Neuron (in vitro differentiated cells): ENCODE results near the gene REC8.
A peak's percentile ranks its signal among the peaks of the same experiment; 100 is the strongest.

ENCODE experiments used
- H2AFZ ChIP-seq: one replicate; pipeline ENCODE4 v1.6.1; 2013; ENCODE audit warnings: low read depth, mild to moderate bottlenecking, inconsistent platforms, low read length, moderate library complexity
- H3K27me3 ChIP-seq: one replicate; pipeline ENCODE4 v1.6.1; 2013; ENCODE audit warnings: low read length; ENCODE audit not compliant: insufficient read depth
- H3K36me3 ChIP-seq: one replicate; pipeline ENCODE4 v1.6.1; 2013; ENCODE audit warnings: low read length; ENCODE audit not compliant: insufficient read depth
- H3K4me1 ChIP-seq: one replicate; pipeline ENCODE4 v1.6.1; 2013; ENCODE audit warnings: low read length; ENCODE audit not compliant: insufficient read depth
- H3K4me3 ChIP-seq: 2 replicates; pipeline ENCODE4 v1.5.1; 2013; ENCODE audit warnings: mild to moderate bottlenecking, low read length, moderate library complexity
- H3K9me3 ChIP-seq: one replicate; pipeline ENCODE4 v1.6.1; 2013; ENCODE audit warnings: low read length

Gene REC8, protein sequence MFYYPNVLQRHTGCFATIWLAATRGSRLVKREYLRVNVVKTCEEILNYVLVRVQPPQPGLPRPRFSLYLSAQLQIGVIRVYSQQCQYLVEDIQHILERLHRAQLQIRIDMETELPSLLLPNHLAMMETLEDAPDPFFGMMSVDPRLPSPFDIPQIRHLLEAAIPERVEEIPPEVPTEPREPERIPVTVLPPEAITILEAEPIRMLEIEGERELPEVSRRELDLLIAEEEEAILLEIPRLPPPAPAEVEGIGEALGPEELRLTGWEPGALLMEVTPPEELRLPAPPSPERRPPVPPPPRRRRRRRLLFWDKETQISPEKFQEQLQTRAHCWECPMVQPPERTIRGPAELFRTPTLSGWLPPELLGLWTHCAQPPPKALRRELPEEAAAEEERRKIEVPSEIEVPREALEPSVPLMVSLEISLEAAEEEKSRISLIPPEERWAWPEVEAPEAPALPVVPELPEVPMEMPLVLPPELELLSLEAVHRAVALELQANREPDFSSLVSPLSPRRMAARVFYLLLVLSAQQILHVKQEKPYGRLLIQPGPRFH

DNA sequence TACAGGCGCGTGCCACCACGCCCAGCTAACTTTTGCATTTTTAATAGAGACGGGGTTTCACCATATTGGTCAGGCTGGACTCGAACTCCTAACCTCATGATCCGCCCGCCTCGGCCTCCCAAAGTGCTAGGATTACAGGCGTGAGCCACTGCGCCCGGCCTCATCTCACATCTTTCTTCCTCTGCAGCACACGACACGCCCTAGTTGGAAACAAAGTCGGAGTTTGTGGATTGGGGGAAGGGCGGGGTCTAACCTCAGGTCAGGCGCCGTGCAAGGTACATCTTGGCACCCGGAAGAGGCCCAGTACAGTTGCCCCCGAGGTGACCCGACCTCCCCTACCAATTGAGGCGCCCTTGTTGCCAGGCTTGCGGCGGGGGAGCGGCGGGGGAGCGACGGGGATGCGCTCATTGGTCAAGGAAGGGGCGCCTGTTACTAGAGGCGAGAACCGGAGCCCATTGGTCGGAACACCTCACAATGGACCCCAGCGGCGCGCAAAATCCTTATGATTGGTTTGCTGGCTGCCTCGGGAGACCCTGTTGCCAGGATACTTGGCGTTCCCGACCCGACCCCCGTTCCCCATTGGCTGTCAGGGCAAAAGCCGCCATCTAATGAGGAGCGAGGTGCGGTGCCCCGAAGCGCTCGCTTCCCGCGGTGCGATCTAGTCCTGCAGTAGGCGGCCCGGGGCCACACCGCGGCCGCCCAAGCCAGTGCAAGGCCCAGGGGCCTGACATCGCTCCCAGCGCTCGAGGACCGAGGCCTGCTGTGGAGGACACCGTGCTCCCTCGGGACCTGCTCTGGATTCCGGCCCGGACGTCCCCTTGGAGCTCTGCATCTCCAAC lies at the start of gene REC8:
REC8 (plus strand) TSS at position 659 of the 839 bp plus-strand sequence. CDS start 473 bp downstream, outside the sequence.
- Histone ChIP-seq H3K4me3 (peak within 1 kb of the TSS; percentile 15), H3K4me1 (no peaks in the 10 kb centered on the region), H3K27me3 (no peaks in the 10 kb centered on the region), H3K9me3 (no peaks in the 10 kb centered on the region), H3K36me3 (peaks cover 3% of the 10 kb centered on the region), H2AFZ (no peak within 1 kb of the TSS)

DNA sequence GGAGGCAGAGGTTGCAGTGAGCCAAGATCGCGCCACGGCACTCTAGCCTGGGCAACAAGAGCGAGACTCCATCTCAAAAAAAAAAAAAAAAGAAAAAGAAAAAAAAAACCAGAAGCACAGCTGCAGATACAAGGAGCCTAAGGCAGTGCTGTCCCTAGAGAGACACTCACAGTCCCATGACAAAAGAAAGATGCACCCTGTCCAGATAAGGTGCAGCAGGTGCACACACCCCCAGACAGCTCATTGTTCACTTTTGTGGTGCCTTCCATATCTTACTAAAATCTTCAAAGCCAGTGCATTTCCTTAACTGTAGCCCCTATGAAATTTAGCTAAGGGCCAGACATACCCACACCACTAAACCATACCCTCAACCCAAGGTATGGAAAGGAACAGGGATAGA lies 49.5 kb upstream of the REC8 start:
- H3K4me1 ChIP-seq: no peaks in the 10 kb centered on the region

DNA sequence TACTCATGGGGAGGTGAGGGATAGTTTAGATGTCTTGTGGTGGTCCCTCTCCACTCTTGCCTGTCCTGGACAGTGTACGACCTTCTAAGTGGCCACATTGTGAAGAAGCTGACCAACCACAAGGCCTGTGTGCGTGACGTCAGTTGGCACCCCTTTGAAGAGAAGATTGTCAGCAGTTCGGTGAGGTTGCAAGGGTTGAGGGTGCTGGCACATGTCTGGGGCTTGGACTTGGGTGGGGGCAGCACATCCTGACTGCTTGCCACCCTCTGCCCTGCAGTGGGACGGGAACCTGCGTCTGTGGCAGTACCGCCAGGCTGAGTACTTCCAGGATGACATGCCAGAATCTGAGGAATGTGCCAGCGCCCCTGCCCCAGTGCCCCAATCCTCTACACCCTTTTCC lies 49.0 kb upstream of the REC8 start:
- no peaks in the 10 kb centered on the region for H3K27me3 ChIP-seq
- H3K36me3 ChIP-seq: peaks cover 52% of the 10 kb centered on the region

More for the DNA sequence above, 49.5 kb upstream of the REC8 start:
- Histone ChIP-seq H3K4me3 (no peak overlapping the region), H3K36me3 (peaks cover 57% of the 10 kb centered on the region), H3K9me3 (no peaks in the 10 kb centered on the region), H3K27me3 (no peaks in the 10 kb centered on the region), H2AFZ (no peak overlapping the region)

DNA sequence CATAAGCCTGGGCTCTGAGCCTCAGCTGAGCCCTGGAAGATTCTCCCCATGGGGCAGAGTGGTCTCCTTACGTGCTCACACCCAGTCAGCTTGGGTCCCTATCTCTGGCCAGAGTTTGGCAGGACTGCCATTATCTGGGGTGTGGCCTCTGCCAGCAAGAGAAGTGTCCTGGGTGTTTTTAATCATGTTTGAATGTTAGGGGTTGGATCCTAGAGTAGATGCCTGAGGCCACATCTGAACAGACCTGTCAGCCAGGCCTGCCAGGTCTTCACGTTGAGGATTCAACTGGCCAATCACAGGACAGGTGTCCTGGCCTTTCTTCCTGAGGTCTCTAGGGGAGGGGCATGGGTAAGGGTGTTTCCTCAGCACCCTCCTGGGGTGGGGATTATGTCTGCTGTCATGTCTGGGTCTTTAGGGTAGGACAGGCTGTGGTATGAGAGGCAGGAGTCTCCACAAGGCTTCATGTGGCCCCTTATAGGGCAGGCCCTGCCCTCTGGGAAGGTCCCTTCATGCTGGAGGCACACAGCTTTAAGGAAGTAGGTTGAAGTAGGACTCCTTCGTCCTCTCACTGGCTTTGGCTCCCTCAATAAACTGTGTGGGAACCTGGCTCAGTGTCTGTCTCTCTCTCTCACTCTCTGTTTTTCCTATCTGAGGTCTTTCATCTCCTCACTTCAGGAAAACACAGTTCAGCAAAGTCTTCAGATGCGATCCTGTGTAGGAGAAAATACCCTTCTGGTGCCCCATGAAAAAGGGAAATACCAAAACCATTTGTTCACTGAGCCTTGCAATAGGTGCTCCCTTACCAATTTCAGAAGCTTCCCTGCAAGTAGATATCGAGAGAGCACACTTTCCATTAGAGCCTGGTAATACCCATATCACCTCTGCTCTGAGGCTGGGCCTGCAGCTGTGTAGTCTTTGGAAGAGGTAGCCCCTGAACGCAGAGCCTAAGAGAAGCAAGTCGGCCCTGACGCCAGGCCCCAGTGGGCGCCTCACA lies 48.2 kb upstream of the REC8 start:
- Histone ChIP-seq H3K36me3 (peaks cover 44% of the 10 kb centered on the region), H3K27me3 (no peaks in the 10 kb centered on the region), H2AFZ (no peak overlapping the region), H3K4me1 (no peaks in the 10 kb centered on the region), H3K9me3 (no peaks in the 10 kb centered on the region), H3K4me3 (no peak overlapping the region)

More for the DNA sequence above, 49.0 kb upstream of the REC8 start:
- Histone ChIP-seq H3K4me3 (no peak overlapping the region), H3K4me1 (no peaks in the 10 kb centered on the region), H2AFZ (no peak overlapping the region), H3K9me3 (no peaks in the 10 kb centered on the region)

DNA sequence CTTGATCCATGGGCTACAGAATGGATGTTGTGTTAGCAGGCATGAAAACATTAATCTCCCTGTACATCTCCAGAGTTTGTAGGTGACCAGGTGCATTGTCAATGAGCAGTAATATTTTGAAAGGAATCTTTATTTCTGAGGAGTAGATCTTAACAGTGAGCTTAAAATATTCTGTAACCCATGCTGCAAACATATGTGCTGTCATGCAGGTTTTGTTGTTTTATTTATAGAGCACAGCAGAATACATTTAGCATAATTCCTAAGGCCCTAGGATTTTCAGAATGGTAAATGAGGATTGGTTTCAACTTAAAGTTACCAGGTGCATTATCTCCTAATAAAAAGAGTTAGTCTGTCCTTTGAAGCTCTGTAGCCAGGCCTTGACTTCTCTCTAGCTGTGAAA lies 44.9 kb upstream of the REC8 start:
- no peaks in the 10 kb centered on the region for H3K9me3 ChIP-seq
- no peak overlapping the region for H2AFZ ChIP-seq
- no peaks in the 10 kb centered on the region for H3K27me3 ChIP-seq
- no peaks in the 10 kb centered on the region for H3K4me1 ChIP-seq
- peaks cover 16% of the 10 kb centered on the region for H3K36me3 ChIP-seq
- no peak overlapping the region for H3K4me3 ChIP-seq

DNA sequence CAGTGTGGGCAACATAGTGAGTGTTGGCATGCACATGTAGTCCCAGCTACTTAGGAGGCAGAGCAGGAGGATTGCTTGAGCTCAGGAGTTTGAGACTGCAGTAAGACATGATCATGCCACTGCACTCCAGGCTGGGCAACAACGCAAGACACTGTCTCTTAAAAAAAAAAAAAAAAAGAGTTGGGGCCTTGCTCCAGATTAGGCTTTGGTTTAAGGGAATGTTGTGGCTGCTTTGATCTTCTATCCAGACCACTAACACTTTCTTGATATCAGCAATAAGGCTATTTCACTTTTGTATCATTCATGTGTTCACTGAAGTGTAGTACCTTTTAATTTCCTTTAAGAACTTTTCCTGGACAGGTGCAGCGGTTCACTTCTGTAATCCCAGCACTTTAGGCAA lies 44.2 kb upstream of the REC8 start:
- H2AFZ ChIP-seq: no peak overlapping the region
- H3K27me3 ChIP-seq: no peaks in the 10 kb centered on the region
- H3K9me3 ChIP-seq: no peaks in the 10 kb centered on the region
- no peak overlapping the region for H3K4me3 ChIP-seq
- no peaks in the 10 kb centered on the region for H3K4me1 ChIP-seq
- H3K36me3 ChIP-seq: peaks cover 13% of the 10 kb centered on the region

DNA sequence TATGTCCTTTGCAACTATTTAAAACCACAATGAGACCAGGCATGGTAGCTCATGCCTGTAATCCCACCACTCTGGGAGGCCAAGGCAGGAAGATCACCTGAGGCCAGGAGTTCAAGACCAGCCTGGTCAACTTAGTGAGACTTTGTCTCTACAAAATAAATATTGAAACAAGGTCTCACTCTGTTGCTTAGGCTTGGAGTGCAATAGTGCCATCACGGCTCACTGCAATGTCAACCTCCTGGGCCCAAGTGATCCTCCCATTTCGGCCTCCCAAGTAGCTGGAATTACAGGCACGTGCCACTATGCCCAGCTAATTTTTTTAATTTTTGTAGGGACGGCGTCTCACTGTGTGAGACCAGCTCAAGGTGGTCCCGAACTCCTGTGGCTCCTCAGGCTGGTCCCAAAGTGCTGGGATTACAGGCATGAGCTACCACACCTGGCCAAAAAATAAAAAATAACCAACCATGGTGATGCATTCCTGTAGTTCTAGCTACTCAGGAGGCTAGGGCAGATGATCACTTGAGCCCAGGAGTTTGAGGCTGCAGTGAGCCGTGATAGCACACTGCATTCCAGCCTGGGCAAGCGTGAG lies 42.4 kb upstream of the REC8 start:
- H3K4me1 ChIP-seq: no peaks in the 10 kb centered on the region
- H3K36me3 ChIP-seq: no peaks in the 10 kb centered on the region
- no peaks in the 10 kb centered on the region for H3K27me3 ChIP-seq
- H3K4me3 ChIP-seq: no peak overlapping the region
- no peak overlapping the region for H2AFZ ChIP-seq
- H3K9me3 ChIP-seq: no peaks in the 10 kb centered on the region

DNA sequence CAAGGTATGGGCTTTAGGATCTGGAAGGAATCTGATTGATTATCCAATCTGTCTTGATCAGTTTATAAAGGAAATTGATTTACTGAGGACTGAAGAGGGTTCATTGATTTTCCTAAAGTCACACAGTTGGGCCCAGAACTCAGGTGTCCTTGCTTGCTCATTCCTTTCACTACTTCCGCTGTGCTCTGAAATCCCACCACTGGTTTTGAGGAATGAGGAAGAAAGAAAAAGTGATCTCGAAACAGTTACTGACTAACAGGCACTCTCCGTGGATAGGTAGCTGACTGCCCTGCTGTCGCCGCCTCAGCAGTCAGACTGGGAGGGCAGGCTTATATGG lies 41.5 kb upstream of the REC8 start, which contains the start of gene FITM1:
FITM1 (plus strand) TSS at position 280 of the 337 bp plus-strand sequence. CDS start 905 bp downstream, outside the sequence.
- Histone ChIP-seq H3K36me3 (no peaks in the 10 kb centered on the region), H3K4me1 (no peaks in the 10 kb centered on the region), H3K4me3 (no peak within 1 kb of the TSS), H3K27me3 (no peaks in the 10 kb centered on the region), H3K9me3 (no peaks in the 10 kb centered on the region), H2AFZ (no peak within 1 kb of the TSS)

DNA sequence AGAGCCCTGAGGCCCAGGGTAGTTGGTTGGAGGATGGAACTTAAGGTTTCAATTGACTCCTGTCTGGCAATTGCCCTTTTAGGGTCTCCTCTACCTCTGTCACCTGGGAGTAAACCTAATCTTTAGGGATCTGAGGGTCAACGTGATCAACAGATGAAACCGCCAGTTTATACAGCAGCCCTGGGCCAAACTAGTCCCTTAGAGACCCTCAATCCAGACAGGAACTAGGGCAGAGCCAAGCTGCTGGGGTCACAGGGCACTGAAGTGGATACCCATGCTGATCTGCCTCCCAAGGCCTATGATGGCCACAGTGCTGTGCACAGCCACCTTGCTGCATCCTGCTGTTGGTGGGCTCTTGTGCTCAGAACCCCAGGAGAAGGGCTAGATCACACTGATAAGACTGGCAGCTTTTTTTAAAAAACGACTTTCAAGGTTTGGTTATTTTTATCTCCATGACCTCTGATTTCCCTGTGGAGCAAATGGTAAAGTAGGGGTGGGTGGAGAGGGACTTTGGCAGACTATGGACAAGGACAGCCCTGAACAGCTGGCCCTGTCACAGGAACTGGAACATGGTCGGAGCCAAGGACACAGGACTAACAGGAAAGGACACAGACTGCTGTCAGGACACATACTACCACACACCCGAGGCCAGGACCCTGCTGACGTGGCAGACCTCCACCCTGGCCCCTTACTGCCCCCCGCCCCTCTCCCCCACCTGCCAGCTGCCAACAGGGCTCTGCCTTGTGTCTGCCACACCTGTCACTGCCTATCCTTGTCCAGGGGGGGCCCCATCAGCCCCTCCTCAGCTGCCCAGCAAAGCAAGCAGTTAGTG lies 40.9 kb upstream of the REC8 start:
- no peaks in the 10 kb centered on the region for H3K27me3 ChIP-seq
- no peaks in the 10 kb centered on the region for H3K4me1 ChIP-seq
- no peak overlapping the region for H3K4me3 ChIP-seq
- H2AFZ ChIP-seq: no peak overlapping the region
- H3K9me3 ChIP-seq: no peaks in the 10 kb centered on the region
- H3K36me3 ChIP-seq: no peaks in the 10 kb centered on the region

DNA sequence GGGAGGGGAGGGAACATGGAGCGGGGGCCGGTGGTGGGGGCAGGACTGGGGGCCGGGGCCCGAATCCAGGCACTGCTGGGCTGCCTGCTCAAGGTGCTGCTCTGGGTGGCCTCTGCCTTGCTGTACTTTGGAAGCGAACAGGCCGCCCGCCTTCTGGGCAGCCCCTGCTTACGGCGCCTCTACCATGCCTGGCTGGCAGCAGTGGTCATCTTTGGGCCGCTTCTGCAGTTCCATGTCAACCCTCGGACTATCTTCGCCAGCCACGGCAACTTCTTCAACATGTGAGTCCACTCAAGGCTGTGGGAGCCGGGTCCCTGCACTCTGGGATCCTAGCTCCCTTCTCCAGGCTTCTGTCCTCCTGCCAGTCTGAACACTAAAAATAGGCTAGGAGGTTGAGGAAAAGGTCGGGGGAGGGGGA lies 40.3 kb upstream of the REC8 start:
- no peaks in the 10 kb centered on the region for H3K9me3 ChIP-seq
- no peaks in the 10 kb centered on the region for H3K27me3 ChIP-seq
- H3K4me3 ChIP-seq: no peak overlapping the region
- H2AFZ ChIP-seq: no peak overlapping the region
- H3K36me3 ChIP-seq: no peaks in the 10 kb centered on the region
- peaks cover 2% of the 10 kb centered on the region for H3K4me1 ChIP-seq

DNA sequence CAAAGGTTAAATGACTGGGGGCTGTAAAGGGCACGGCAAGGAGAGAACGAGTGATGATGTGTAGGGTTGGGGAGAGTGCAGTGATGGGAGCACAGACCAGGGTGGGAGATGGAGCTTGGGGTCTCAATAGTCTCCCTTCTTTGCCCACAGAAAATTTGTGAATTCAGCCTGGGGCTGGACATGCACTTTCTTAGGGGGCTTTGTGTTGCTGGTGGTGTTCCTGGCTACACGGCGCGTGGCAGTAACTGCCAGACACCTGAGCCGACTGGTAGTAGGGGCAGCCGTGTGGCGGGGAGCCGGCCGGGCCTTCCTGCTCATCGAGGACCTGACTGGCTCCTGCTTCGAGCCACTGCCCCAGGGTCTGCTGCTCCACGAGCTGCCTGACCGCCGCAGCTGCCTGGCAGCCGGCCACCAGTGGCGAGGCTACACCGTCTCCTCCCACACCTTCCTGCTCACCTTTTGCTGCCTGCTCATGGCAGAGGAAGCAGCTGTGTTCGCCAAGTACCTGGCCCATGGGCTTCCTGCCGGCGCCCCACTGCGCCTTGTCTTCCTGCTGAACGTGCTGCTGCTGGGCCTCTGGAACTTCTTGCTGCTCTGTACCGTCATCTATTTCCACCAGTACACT lies 39.7 kb upstream of the REC8 start:
- no peak overlapping the region for H3K4me3 ChIP-seq
- no peak overlapping the region for H2AFZ ChIP-seq
- H3K36me3 ChIP-seq: no peaks in the 10 kb centered on the region
- H3K27me3 ChIP-seq: no peaks in the 10 kb centered on the region
- peaks cover 7% of the 10 kb centered on the region for H3K4me1 ChIP-seq
- H3K9me3 ChIP-seq: no peaks in the 10 kb centered on the region
